SK-N-DZ (cell line): ENCODE measurements around the gene ALOXE3.
"Not testable (repeated sequence)": the region's sequence is repeated elsewhere in the genome, so short reads cannot be mapped to it uniquely, and the experiment has no call there.

Experiments used
- DNase-seq: peaks from one replicate; pipeline ENCODE4 v3.0.0-alpha.2; 2015; ENCODE audit warnings: low spot score

Gene ALOXE3

GRCh38 chr17:8122924-8123694 is 4.8 kb upstream of the ALOXE3 start:
- DNase-seq = peak; percentile 38

GRCh38 chr17:8122422-8122923 is 4.2 kb upstream of the ALOXE3 start:
- peak; percentile 39 for DNase-seq

GRCh38 chr17:8121681-8122421 is 3.5 kb upstream of the ALOXE3 start:
- DNase-seq = peak; percentile 74

GRCh38 chr17:8121407-8121680 is 3.0 kb upstream of the ALOXE3 start:
- DNase-seq = no peak

GRCh38 chr17:8120520-8121406 is 2.4 kb upstream of the ALOXE3 start:
- DNase-seq = peak; percentile 77

- DNase-seq = peak; percentile 94
Measured at GRCh38 chr17:8119581-8120519, 1.5 kb upstream of the ALOXE3 start.

GRCh38 chr17:8118769-8119580 is 661 bp upstream of the ALOXE3 start:
- peak; percentile 90 for DNase-seq

- no peak for DNase-seq
Measured at GRCh38 chr17:8117367-8117979, 841 bp downstream of the ALOXE3 start.

GRCh38 chr17:8116776-8117175 is 1.5 kb downstream of the ALOXE3 start:
- DNase-seq = no peak

GRCh38 chr17:8110907-8111306 is 7.4 kb downstream of the ALOXE3 start:
- DNase-seq = no peak

GRCh38 chr17:8110456-8110804 is 7.9 kb downstream of the ALOXE3 start:
- DNase-seq = no peak

- DNase-seq = peak; percentile 49
Measured at GRCh38 chr17:8109661-8110455, 8.5 kb downstream of the ALOXE3 start.

GRCh38 chr17:8108972-8109660 is 9.2 kb downstream of the ALOXE3 start:
- no peak for DNase-seq

- not testable (repeated sequence) for DNase-seq
Measured at GRCh38 chr17:8106980-8107379, 11.3 kb downstream of the ALOXE3 start.

- DNase-seq = no peak
Measured at GRCh38 chr17:8105957-8106398, 12.3 kb downstream of the ALOXE3 start.

- no peak for DNase-seq
Measured at GRCh38 chr17:8104911-8105310, 13.4 kb downstream of the ALOXE3 start.

- DNase-seq = no peak
Measured at GRCh38 chr17:8103549-8103948, 14.8 kb downstream of the ALOXE3 start.

- DNase-seq = no peak
Measured at GRCh38 chr17:8101721-8102120, 16.6 kb downstream of the ALOXE3 start.
